ENCODE results near the gene IAPP.
"Not testable (repeated sequence)": the region's sequence is repeated elsewhere in the genome, so short reads cannot be mapped to it uniquely, and the experiment has no call there.

Gene IAPP

DNA sequence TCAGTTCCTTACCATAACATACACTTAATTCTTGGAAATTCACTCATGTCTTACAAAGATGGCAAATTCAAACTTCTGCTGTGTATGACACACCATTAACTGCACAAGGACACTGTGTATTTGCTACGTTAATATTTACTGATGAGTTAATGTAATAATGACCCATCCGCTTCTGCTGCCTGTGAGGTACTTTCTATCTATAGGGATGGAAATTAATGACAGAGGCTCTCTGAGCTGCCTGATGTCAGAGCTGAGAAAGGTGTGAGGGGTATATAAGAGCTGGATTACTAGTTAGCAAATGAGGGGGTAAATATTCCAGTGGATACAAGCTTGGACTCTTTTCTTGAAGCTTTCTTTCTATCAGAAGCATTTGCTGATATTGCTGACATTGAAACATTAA, at the start of gene IAPP:
IAPP (plus strand) TSS at position 301 of the 400 bp plus-strand sequence. CDS start 450 bp downstream, outside the sequence.
- no peak for DNase-seq

DNA sequence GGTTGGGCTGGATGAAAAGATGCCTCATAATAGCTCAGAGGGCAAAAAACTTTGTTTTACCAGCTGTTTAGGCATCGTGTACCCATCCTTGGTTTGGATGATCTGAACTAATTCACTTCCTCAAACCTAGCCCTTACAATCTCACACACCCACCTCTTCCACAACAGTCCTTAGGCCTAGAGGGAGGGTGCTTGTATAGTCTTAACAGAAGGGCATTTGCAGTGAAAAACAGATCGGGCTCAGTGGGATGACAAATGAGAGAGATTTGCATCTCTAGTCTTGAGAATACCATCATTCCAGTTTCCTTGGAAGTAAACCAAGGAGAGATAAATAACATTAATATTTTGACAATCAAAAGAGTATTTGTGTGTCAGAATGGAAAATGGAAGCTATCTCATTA, 49.0 kb upstream of the IAPP start:
- DNase-seq = no peak

DNA sequence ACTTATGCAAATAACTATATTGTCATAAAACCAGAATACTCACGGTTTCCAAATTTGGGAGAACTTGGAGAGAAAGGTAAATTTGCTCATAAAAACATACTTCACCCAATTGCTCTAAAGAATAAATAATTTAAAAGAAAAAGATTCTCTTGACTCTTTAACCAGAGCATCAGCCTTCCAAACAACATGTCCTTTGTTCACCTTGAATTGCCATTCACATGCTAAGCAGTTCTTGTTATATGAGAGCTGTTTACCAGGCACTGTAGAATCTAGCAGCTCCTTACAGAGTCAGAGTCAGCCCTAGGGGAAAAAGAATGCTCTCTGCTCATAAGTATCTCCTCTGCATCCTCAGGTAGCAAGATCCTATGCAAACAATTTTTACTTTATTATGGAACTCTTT, 48.2 kb upstream of the IAPP start:
- DNase-seq = no peak

DNA sequence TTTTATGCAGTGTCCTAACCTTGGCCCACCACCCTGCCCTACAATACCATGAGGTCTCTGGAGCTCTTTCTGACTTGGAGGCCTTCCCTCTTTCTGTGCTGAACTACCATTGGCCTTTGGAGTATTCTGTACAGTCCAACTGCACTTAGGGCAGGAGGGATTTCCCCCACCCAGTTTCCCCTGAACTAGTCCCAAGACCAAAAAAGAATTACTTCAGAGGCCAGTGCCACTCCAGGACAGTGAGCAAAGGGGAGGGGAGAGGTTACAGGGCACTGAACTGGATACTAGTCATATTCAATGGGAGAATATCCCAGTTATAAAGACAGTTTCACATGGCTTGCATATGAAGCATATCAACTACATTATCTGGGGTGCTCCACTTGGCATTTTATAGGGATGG, 44.1 kb upstream of the IAPP start:
- no peak for DNase-seq

DNA sequence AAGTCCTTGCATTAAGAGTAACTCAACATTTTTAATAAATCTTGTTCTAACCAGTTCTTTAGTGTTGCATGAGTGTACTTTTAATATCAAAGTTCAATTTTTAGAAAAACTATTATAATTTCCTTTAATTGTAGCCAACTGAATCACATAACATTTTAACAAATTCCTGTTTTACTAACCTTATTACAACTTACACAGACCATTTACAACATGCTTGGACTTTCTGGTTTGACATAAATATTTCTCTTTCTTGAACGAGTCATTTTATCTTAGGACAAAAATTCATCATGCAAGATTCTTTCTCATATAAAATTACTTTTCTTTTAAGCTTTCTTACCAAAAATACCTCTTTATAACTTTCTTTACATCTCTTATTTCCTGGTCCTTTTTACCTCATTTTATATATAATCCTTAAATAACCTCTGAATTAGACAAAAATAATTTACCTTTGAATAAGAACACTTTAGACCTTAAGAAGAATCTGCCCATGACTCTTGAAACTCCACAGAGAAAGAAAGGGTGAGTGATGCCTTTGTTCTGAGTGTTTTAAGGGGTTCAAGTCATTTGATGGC, 41.9 kb upstream of the IAPP start:
- no peak for DNase-seq

DNA sequence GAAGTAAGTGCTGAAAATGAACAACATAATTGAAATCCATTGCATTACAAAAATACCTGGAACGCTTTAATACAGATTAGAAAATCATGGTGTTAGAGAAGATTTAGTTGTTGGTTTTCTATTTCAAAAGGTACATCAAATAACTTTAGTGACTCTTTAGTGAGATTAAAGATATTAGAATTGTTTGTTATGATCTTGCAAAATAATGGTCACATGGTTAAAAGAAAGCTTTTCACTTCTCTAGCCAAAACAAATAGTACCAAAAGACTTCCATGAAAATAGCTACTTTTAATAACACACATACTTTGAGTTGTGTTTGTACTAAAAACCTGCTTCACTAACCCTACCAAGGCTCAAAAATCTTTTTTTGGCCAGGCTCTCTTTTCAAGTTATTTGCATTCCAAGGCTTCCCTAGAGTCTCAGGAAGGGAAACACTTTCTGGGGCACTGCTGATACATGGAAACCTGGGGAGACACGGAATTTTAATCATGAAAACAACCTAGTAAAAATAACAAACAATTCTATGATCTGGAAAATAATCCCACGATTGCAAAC, 37.9 kb upstream of the IAPP start, which contains the start of gene SLCO1A2:
SLCO1A2 (minus strand) TSS at position 147 of the 555 bp plus-strand sequence. CDS start 270 bp downstream, outside the sequence.
- DNase-seq = no peak

DNA sequence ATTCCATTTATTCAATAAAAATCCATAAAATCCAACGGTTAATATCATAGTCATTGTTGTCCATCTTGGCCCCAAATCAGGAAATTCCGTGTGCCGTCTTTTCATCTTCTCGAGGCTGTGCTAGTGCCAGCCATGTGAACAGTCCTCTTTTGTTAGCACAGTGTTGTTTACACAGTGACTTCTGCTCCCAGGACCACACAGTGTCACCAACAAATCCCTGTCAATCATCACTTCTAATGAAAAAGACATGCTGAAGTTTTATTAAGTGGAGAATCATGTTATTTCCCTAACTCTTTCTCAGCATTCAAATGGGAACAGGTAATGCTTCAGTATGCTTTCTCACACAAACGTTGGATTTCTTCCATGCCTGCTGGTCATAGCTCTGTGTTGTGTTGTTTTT, 36.0 kb upstream of the IAPP start:
- no peak for DNase-seq

DNA sequence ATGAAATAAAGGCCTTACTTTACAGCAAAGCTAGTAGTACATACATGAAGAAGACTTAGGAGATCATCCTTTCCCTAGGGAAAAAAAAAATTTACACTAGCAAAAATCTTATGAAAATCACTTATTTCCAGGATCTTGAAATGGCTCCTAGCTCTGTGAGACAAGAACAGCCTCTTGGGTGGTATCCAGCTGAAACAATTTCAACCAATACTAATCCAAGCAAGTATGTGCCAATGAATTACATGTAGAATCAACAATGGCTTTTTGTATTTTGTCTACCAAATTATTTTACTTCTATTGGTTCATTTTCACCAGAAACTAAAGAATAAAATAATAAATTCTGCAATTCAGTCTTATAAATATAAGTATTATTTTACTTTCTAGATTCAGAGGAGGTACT, 35.2 kb upstream of the IAPP start:
- DNase-seq = no peak

DNA sequence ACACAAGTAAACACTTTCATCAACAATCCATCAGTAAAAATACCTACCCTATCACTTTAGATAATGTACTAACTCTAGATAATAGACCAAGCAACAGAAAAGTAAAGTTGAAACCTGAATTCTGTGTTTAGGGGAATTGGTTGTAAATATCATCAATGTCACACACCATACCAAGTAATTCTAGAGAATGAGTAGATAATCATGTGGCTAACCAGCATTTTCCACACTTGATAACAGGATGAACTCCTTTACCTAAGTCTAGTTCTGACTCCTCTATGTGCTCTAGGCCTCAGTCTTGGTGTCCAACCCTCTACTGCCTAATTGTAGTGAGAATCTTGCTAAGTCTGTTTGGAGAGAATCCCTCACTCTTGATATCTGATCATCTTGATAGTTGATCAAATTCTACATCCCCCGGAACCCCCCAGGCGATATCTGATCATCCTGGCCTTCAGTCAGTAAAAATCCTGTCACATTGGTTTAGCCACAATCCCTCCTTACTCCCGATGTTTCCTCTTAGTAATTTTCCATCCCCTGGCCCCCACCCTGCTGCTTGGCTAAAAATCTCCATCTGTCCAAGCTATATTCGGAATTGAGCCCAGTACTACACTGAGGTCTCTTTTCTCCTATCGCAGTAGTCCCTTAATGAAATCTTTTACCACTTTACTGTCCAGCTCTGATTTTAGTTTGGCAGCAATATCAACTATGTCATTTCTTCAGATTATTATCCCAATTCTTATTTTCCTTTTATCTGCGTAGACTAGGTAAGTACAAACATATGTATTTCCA, 34.5 kb upstream of the IAPP start:
- DNase-seq = no peak

DNA sequence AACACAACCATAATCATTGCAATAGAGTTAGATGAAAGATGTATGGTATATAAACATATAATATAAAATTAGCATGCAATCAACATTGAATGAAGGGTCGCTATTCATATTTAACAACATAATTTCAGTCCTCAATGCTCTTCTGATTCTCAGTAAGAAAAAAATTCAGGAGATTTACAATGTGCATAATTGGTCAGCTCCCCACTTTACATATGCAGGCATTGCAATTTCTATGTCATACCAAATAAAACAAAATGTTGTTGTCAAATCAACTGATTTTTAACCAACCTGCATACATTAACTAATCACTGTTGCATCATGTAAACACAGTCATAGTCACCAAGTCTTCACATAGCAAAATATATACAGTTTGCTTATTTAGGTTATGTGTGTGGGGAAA, 32.8 kb upstream of the IAPP start:
- no peak for DNase-seq

DNA sequence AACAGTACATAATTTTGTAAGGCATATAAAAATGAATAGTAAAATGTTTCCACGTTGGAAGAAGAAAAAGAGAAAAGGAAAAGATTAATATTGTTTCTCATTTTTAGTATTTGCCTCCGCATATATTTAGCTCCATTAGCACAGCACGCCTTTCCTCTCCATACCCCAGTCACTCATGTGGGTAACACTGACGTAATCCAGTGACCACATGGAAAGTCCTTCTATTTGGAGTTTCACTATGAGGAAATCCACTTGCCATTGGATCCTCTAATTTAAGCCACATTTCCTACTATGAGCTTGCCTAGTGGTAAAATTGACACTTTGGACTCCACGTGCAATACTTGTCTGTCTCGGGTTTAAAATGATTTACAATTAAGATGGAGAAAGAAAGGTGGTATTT, 32.3 kb upstream of the IAPP start:
- DNase-seq = no peak

DNA sequence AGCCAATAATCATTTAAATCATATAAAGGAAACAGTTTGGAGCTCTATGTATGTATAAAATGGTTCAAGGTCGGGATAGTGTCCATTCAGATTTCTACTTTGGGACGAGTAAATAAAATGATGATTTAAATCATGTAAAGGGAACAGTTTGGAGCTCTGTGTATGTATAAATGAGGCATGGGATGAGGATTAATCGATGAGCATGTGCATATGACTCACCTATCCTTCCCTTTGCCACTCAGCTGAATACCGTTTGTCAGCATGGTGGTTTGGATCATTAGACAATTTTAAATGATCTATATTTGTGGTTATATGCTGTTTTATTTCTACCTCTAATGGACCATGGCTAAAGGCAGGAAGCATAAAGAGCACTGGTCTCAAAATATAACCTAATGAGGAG, 30.9 kb upstream of the IAPP start:
- no peak for DNase-seq

DNA sequence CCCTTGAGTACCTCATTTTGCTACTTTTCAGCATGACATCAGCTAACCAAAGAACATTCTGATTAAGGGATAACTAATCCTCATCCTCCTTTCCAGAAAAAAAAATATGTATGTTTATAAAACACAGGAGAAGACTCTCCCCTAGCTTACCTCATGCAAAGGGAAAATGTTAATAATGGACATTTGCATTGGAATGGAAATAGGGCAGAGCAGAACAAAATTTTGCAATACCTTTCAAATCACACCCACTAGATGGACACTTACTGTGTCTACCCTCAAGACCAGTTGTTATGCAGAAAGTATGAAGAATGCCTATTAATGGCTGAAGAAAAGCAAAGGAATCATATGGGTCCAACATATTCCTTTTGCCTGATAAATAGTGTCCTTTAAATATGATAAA, 29.1 kb upstream of the IAPP start:
- no peak for DNase-seq

DNA sequence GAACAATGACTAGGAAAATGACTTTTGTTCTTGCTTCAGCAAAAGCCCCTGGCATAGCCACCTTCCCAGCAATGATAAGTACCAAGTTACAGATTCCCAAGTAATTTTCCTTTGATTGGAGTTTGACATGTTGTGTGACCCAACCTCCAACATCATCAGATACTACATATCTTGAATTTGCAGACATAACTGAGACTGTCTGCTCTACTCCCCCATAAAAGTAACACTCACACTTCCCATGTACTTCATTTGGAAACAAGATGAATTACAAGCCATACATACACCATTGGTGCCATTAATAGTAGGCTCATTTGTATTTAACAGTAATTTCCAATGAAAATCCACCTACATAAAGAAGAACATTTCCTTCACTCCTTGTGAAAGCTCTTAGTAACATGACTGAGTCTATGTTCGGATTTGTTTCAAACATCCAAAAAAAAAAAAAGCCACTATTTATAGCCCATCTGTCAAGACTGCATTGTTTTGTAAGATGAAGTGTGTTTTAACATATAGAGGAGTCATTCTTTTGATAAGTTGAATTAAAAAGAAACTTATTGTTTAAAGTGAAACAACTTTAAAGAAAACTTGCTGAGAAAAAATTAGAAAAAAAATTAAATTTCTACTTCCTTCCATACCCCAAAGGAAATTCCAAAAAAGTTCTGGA, 26.0 kb upstream of the IAPP start:
- no peak for DNase-seq

DNA sequence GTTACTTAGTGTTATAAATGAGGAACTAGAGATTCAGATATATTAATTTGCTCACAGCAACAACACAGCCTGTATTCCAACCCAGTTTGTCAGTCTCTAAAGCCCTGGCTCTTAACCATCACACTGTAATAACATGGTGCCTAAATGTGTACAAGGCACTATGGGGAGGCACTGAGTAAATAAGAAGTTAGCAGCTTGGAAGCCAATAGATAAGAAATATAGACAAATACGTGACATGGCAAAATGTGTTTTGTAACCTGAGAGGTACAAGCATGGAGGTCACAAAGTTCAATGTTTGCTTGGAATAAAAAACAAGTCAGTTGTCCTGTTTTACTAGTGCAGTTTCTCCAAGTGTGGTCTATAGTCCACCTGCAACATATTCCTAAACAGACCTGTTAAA, 21.7 kb upstream of the IAPP start:
- DNase-seq = no peak

DNA sequence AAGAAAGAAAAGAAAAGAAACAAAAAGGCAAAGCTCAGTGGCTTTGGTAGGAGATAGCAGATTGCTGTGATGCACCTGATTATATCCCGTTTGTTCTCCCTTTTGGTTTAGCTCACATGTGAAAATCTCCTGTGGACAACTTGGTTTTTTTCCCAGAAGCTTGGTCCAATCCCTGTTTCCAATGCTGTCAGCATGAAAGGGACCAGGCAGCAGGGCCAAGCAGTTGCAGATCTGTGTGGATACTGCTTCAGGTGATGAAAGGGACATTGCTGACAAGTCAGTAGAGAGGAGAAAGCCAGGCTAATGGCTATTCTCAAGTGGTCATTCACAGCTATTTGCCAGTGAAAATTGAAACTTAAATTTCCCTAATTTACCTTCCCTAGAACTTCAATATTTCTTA, 19.2 kb upstream of the IAPP start:
- DNase-seq = no peak

DNA sequence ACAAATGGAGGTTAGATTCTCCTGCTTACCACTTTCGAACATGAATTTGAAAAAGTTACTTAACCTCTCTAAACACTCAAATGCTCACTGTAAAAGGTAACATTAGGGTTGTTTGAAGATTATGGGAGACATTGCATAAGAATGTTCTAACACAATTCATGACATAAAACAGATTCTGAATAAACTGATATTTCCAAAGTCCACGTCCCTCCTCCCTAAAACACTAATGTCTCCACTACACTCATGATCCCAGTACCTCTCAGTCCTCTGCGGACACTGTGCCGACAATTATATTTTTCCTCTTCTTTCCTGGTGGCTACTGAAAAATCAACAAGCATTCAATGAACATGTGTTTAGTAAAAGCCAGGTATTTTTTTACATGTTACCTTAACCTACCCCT, 18.8 kb upstream of the IAPP start:
- no peak for DNase-seq

DNA sequence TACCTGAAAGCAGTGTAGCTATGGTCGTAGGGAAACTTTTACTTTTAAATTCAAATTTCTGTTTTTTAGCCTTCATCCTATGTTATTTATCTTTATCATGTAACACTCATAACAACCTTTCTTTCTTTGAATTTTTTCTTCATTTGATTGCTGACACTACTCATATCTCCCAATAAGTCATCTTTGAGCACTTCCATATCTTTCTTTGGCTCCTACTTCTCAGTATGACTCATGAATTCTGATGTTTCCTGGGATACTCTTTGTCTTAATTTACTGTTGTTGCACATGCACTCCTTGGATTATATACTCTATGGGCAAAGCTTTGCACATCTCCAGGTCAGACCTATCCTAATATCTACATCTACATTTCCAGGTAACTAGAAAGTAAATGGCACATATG, 18.1 kb upstream of the IAPP start:
- DNase-seq = no peak

DNA sequence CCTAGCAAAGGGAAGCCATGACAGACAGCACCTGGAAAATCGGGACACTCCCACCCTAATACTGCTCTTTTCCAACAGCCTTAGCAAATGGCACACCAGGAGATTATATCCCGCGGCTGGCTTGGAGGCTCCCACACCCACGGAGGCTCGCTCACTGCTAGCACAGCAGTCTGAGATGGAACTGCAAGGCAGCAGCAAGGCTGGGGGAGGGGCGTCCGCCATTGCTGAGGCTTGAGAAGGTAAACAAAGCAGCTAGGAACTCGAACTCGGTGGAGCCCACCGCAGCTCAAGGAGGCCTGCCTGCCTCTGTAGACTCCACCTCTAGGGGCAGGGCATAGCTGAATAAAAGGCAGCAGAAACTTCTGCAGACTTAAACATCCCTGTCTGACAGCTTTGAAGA, 12.1 kb upstream of the IAPP start:
- not testable (repeated sequence) for DNase-seq

DNA sequence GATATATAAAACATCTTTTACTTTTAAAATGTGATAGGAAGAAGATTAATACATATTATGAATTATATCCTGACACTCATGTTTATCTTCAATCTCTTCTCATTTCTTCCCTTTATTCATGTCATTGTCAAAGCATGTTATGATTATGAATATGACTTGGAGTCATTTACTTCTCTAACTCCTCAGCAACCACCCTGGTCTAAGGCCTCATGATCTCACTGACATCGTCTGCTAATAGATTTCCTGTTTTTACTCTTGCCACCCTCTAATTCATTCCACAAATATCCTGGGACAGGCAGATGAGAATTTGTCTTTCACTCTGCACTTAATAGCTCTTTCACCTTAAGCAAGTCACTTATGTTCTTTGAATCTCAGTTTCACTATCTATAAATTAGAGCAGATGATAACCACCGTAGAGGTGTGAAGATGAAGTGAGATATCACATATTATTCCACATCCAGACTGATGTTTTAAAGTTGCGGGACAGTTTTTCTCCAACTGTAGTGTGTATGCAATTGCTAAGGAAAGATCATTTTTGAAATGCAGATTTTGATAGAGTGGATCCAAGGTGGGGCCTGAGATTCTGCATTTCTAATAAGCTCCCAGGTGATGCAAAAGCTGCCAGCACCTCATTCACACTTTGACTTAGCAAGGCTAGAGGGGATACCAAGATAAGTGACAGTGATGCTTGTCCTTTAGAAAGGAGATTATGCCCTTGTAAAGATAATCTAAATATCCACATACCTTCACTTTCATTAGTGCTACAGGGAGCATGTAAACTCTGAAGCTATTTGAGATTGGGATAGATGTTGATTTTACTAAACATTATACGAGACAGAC, 3.3 kb upstream of the IAPP start:
- no peak for DNase-seq

DNA sequence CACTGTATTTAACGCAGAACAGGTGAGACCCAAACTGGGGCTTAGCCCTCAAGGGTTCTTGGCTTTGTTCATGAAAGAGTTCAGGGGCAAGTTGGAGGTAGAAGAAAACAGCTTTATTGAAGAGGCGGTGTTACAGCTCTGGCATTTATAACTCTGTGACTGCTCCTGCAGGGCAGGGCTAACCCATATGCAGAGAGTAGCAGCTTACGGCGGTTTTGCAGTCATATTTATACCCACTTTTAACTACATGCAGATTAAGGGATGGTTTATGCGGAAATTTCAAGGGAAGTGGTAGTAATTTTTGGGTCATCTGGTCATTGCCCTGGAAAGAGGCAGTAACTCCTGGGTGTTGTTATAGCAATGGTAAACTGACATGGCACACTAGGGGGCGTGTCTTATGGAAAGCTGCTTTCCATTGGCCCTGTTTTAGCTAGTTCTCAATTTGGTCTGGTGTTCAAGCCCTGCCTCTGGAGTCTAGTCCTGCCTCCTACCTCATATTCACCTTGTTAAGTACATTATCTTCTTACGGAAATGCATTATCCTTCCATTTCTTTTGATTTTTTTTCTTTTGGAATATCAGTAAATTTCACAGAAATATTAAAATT, 1.8 kb upstream of the IAPP start:
- no peak for DNase-seq

DNA sequence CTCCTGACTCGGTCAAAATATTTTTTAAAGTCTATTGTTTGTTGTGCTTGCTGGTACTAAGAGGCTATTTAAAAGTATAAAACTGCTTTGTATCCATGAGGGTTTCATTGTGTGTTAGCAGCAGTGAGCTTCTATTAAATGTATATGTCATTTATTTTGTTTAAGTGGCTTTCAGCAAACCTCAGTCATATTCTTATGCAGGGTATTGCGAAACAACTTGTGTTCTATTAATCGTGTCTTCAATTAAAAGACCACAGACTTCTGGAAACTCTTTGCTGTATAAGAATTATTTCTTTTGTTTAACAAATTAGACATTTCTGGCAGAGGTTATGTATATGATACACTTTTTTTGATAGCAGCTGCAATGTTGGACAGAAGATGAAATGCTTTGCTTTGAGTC, 6.5 kb downstream of the IAPP start:
- DNase-seq = no peak

DNA sequence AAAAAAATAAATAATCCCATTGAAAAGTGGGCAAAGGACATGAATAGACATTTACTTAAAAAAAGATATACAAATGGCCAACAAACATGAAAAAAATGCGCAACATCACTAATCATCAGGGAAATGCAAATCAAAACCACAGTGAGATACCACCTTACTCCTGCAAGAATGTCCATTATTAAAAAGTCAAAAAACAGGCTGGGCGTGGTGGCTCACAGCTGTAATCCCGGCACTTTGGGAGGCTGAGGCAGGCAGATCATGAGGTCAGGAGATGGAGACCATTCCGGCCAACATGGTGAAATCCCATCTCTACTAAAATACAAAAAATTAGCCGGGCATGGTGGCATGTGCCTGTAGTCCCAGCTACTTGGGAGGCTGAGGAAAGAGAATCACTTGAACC, 8.6 kb downstream of the IAPP start:
- not testable (repeated sequence) for DNase-seq

Data from NCI-H1105 (cell line).